ENCODE measurements around the gene GAS7. TPM values are rescaled to one million over a fixed set of nuclear protein-coding genes. Genes with fewer than 3 reads are reported as not detected.

GAS7 gene
- total and polyA plus RNA-seq, 2 of the 13 experiments (the other 11 are each of a cell fraction or from before 2014, with no cell fraction given), result 1.0 to 5.2 TPM

- FAIRE-seq, result no peak
- H3K4me3 ChIP-seq (replicated peaks in 1 of 3; ENCODE audit: insufficient read depth in 1 of 3, low read depth in 2 of 3, low read length in 3 of 3), result no peak overlapping the region
- in situ Hi-C loops (cut with HindIII; ENCODE audit: extremely low pct_ligation_motif_present, low pct_unique_long_range_greater_than_20kb) (no loop called here), intact Hi-C loops (cut with micrococcal nuclease; ENCODE audit: unreplicated experiment) (no loop called here)
- BruUV-seq (replicated peaks), result no TSS peak
- ChIA-PET POLR2A (no interaction called here), CTCF (ENCODE audit: low intra/inter-chr PET ratio, low total read pairs) (no interaction called here)
- ATAC-seq, result no peak
- WGBS (ENCODE audit: low lambda C conversion rate), result 29% methylated on average over 6 of the region's 6 CpGs
- H4K20me1 ChIP-seq (ENCODE audit: insufficient read depth, low read length), result no peaks in the 10 kb centered on the region
- no peaks in the 10 kb centered on the region for H3K79me2 ChIP-seq (ENCODE audit: insufficient read depth, low read length)
- TF ChIP-seq ZNF331 (CRISPR knock-in tag; IDR thresholded peaks at IDR 0.05), result no peak
- no peak for TF ChIP-seq MXD1 (CRISPR knock-in tag; IDR thresholded peaks at IDR 0.05)
- no peak for TF ChIP-seq ZNF672 (CRISPR knock-in tag; IDR thresholded peaks at IDR 0.05)
- no peak for TF ChIP-seq SAP130 (CRISPR knock-in tag; IDR thresholded peaks at IDR 0.05; ENCODE audit: low read depth)
- no peak for TF ChIP-seq ZBTB26 (CRISPR knock-in tag; IDR thresholded peaks at IDR 0.05; ENCODE audit: borderline replicate concordance)
- peaks cover 2 to 13% of the 10 kb centered on the region in 2 experiments; a peak in 2 of 5 replicates for H3K27me3 ChIP-seq (ENCODE audit: control insufficient read depth in 1 of 2, insufficient read depth in 2 of 2, low read length in 2 of 2)
- H3K4me2 ChIP-seq (ENCODE audit: low read depth, low read length), result no peak overlapping the region
- no peaks in the 10 kb centered on the region for H3K36me3 ChIP-seq (replicated peaks in 1 of 2; ENCODE audit: control insufficient read depth in 1 of 2, insufficient read depth in 2 of 2, low read length in 2 of 2)
- no peak overlapping the region for H3K9ac ChIP-seq (ENCODE audit: insufficient read depth, low read depth, low read length)
- no peak overlapping the region for H2AFZ ChIP-seq (ENCODE audit: low read length)
- no peak for DNase-seq (ENCODE audit: low spot score)
- H3K27ac ChIP-seq (ENCODE audit: extremely low read length, insufficient read depth, low read length), result no peak overlapping the region
- no peaks in the 10 kb centered on the region for H3K9me3 ChIP-seq (ENCODE audit: low read length)
- H3K4me1 ChIP-seq (ENCODE audit: insufficient read depth, low read length), result no peaks in the 10 kb centered on the region
These were observed 54.0 kb downstream of the GAS7 start for GRCh38 chr17:10144456-10144855.

- Histone ChIP-seq H3K4me1 (ENCODE audit: insufficient read depth, low read length) (no peaks in the 10 kb centered on the region), H3K4me2 (ENCODE audit: low read depth, low read length) (no peak overlapping the region), H3K27ac (ENCODE audit: extremely low read length, insufficient read depth, low read length) (no peak overlapping the region), H3K27me3 (ENCODE audit: control insufficient read depth in 1 of 2, insufficient read depth in 2 of 2, low read length in 2 of 2) (peaks cover 2 to 12% of the 10 kb centered on the region in 2 experiments; a peak in 2 of 5 replicates), H4K20me1 (ENCODE audit: insufficient read depth, low read length) (no peaks in the 10 kb centered on the region), H3K36me3 (replicated peaks in 1 of 2; ENCODE audit: control insufficient read depth in 1 of 2, insufficient read depth in 2 of 2, low read length in 2 of 2) (no peaks in the 10 kb centered on the region), H2AFZ (ENCODE audit: low read length) (no peak overlapping the region), H3K79me2 (ENCODE audit: insufficient read depth, low read length) (no peaks in the 10 kb centered on the region), H3K9ac (ENCODE audit: insufficient read depth, low read depth, low read length) (no peak overlapping the region), H3K9me3 (ENCODE audit: low read length) (no peaks in the 10 kb centered on the region), H3K4me3 (replicated peaks in 1 of 3; ENCODE audit: insufficient read depth in 1 of 3, low read depth in 2 of 3, low read length in 3 of 3) (no peak overlapping the region)
- intact Hi-C loops (cut with micrococcal nuclease; ENCODE audit: unreplicated experiment), result no loop called here
- in situ Hi-C loops (cut with HindIII; ENCODE audit: extremely low pct_ligation_motif_present, low pct_unique_long_range_greater_than_20kb), result no loop called here
- ChIA-PET POLR2A (no interaction called here), CTCF (ENCODE audit: low intra/inter-chr PET ratio, low total read pairs) (no interaction called here)
- BruUV-seq (replicated peaks), result no TSS peak
- DNase-seq (ENCODE audit: low spot score) (no peak), FAIRE-seq (no peak), ATAC-seq (no peak)
- WGBS (ENCODE audit: low lambda C conversion rate), result 60% methylated on average over 2 of the region's 2 CpGs
- TF ChIP-seq ZNF816 (CRISPR knock-in tag; IDR thresholded peaks at IDR 0.05; ENCODE audit: borderline replicate concordance) (no peak), ZEB1 (IDR thresholded peaks at IDR 0.05; ENCODE audit: insufficient replicate concordance, low read depth) (no peak), ZNF501 (CRISPR knock-in tag; IDR thresholded peaks at IDR 0.05) (no peak), CAMTA2 (CRISPR knock-in tag; IDR thresholded peaks at IDR 0.05; ENCODE audit: borderline replicate concordance) (no peak), GABPB1 (CRISPR knock-in tag; IDR thresholded peaks at IDR 0.05) (no peak), PAXIP1 (CRISPR knock-in tag; conservative IDR thresholded peaks at IDR 0.05) (no peak)
These were observed 57.0 kb downstream of the GAS7 start for GRCh38 chr17:10141436-10141835.
